ENCODE results near the gene BMP8A.

GRCh38 chr1:39497585-39497984 lies 6.1 kb downstream of the BMP8A start:
- TF ChIP-seq CTCF (IDR thresholded peaks at IDR 0.05; ENCODE audit: control extremely low read depth in 1 of 3, insufficient read depth in 1 of 3, low read depth in 1 of 3, low read length in 3 of 3) (no peak), POLR2AphosphoS5 (IDR thresholded peaks at IDR 0.05; ENCODE audit: low read depth, low read length) (no peak), SIN3A (conservative IDR thresholded peaks at IDR 0.05 in 1 of 2, IDR thresholded peaks at IDR 0.05 in 1 of 2; ENCODE audit: low read depth in 1 of 2, low read length in 2 of 2) (no peak), SUZ12 (IDR thresholded peaks at IDR 0.05; ENCODE audit: low read length) (no peak), POLR2A (IDR thresholded peaks at IDR 0.05; ENCODE audit: control extremely low read depth in 1 of 2, low read depth in 2 of 2, low read length in 2 of 2) (no peak), TCF12 (IDR thresholded peaks at IDR 0.05; ENCODE audit: low read depth, low read length) (no peak), CHD2 (IDR thresholded peaks at IDR 0.05; ENCODE audit: low read length) (no peak), TEAD4 (IDR thresholded peaks at IDR 0.05; ENCODE audit: low read depth, low read length) (no peak)

Data from H1 (cell line).